ENCODE measurements around the gene GNAQ.
"Not testable (repeated sequence)": the region's sequence is repeated elsewhere in the genome, so short reads cannot be mapped to it uniquely, and the experiment has no call there.

Gene GNAQ

GRCh38 chr9:77690723-77691122 lies 340.9 kb downstream of the GNAQ start:
- not testable (repeated sequence) for DNase-seq (ENCODE audit: low read depth)

- DNase-seq (ENCODE audit: low read depth), result peak; percentile 26
These were observed 341.5 kb downstream of the GNAQ start for GRCh38 chr9:77690119-77690518.

DNA sequence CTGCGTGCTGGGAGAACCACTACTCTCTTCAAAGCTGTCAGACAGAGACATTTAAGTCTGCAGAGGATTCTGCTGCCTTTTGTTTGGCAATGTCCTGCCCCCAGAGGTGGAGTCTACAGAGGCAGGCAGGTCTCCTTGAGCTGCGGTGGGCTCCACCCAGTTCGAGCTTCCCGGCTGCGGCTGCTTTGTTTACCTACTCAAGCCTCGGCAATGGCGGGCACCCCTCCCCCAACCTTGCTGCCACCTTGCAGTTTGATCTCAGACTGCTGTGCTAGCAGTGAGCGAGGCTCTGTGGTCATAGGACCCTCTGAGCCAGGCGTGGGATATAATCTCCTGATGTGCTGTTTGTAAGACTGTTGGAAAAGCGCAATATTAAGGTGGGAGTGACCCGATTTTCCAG lies 343.9 kb downstream of the GNAQ start:
- not testable (repeated sequence) for DNase-seq (ENCODE audit: low read depth)

GRCh38 chr9:77680581-77680980 lies 351.0 kb downstream of the GNAQ start:
- no peak for DNase-seq (ENCODE audit: low read depth)

- no peak for DNase-seq (ENCODE audit: low read depth)
These were observed 351.8 kb downstream of the GNAQ start for GRCh38 chr9:77679661-77680368.

DNA sequence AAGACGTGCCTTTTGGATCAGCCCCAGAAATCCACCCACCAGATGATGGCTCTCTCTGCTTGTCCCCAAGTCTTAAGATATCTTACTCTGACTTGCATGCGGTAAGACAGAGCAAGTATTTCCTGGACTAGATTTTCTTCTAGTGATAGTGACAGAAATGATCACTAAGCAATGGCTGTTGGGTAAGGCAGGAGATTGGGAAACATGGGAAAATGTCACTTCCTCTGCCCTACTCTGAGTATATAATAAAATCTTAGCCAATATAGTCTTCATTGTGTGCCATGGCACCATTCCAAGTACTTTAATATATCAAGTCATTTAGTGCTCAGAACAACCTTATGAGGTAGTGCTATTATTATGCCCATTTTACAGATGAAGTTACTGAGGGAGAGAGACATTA lies 352.5 kb downstream of the GNAQ start:
- no peak for DNase-seq (ENCODE audit: low read depth)

GRCh38 chr9:77677957-77678535 lies 353.6 kb downstream of the GNAQ start:
- DNase-seq (ENCODE audit: low read depth), result no peak

DNA sequence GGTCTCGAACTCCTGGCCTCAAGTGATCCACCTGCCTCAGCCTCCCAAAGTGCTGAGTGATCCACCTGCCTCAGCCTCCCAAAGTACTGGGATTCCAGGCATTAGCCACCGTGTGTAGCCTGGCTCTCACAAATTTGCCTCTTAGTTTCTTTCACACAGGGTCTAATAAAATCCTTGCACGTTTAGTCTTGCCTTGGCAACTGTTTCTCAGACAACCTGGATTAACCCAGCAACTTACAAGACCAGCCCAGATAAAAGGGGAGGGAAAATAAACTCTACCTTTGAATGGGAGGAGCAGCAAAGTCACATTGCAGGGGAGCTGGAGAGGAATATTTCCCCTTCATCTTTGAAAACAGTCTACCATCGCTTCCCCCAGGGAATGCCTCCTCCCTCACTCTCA lies 354.2 kb downstream of the GNAQ start:
- no peak for DNase-seq (ENCODE audit: low read depth)

GRCh38 chr9:77673941-77674791 lies 357.4 kb downstream of the GNAQ start:
- no peak for DNase-seq (ENCODE audit: low read depth)

- no peak for DNase-seq (ENCODE audit: low read depth)
These were observed 359.4 kb downstream of the GNAQ start for GRCh38 chr9:77672183-77672582.

GRCh38 chr9:77667151-77667550 lies 364.5 kb downstream of the GNAQ start:
- DNase-seq (ENCODE audit: low read depth), result no peak
